Measurements from ENCODE around the gene PPP2R3B. TPM values are rescaled to one million over a fixed set of nuclear protein-coding genes. Genes with fewer than 3 reads are reported as not detected.
"Not testable (repeated sequence)": the region's sequence is repeated elsewhere in the genome, so short reads cannot be mapped to it uniquely, and the experiment has no call there.

Gene PPP2R3B
- total and polyA plus RNA-seq, 7 experiments from 2014 or later: 7.3 to 53.5 (median 30.0) TPM

DNA sequence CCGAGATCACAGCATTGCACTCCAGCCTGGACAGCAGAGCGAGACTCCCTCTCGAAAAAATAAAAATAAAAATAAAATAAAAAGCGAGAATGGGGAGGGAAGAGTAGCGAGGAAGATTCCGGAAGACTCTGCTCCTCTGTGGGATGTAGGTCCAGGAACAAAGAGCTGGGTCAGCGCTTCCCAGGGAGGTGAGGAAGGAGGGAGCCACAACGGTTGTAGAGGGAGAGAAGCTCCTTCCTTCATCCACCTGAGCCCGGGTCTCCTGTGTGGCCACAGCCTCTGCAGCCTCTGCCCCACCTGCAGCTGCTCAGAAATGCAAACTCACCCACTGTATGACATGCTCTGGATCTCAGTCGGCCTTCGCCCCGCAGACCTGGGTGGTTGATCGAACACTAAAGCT lies 3.8 kb upstream of the PPP2R3B start:
- Mint-ChIP-seq H3K9me3 (peaks cover 0 to 7% (median 0%) of the 10 kb centered on the region in 11 donors), H3K27ac (no peak overlapping the region), H3K36me3 (peaks cover 0 to 13% (median 0%) of the 10 kb centered on the region in 5 donors), H3K27me3 (peaks cover 0 to 5% (median 0%) of the 10 kb centered on the region in 5 donors), H3K4me1 (peaks cover 0 to 15% (median 9%) of the 10 kb centered on the region in 7 donors), H3K4me3 (no peak overlapping the region)
- Histone ChIP-seq H3K27ac (ENCODE audit: low read depth, low read length) (no peak overlapping the region), H3K27me3 (ENCODE audit: control insufficient read depth in 2 of 2, insufficient read depth in 2 of 2, low read length in 2 of 2) (no peaks in the 10 kb centered on the region), H3K9me3 (ENCODE audit: control insufficient read depth in 2 of 3, low read length in 3 of 3) (no peaks in the 10 kb centered on the region), H3K36me3 (ENCODE audit: control insufficient read depth in 2 of 3, insufficient read depth in 3 of 3, low read length in 3 of 3) (peaks cover 0 to 3% (median 0%) of the 10 kb centered on the region in 3 experiments), H3K4me3 (ENCODE audit: low read length) (no peak overlapping the region), H3K4me1 (ENCODE audit: control insufficient read depth in 2 of 2, insufficient read depth in 2 of 2, low read length in 2 of 2) (peaks cover 4 to 5% of the 10 kb centered on the region in 2 donors)
- POLR2A ChIA-PET: no interaction called here
- DNase-seq: no peak
- CTCF ChIA-PET: no interaction called here
- intact Hi-C loops (cut with micrococcal nuclease): no loop called here
- ATAC-seq: no peak

- no peaks in the 10 kb centered on the region for H3K9me3 ChIP-seq (ENCODE audit: control insufficient read depth in 2 of 3, low read length in 3 of 3)
- peaks cover 0 to 7% (median 0%) of the 10 kb centered on the region in 11 donors for H3K9me3 Mint-ChIP-seq
- ATAC-seq: no peak
- no peak overlapping the region for H3K27ac ChIP-seq (ENCODE audit: low read depth, low read length)
- H3K4me1 Mint-ChIP-seq: peaks cover 0 to 15% (median 9%) of the 10 kb centered on the region in 7 donors
- ChIA-PET CTCF (no interaction called here), POLR2A (no interaction called here)
- peak overlapping the region in 3 of 10 donors; percentile 23 to 66 (median 36) for H3K4me3 Mint-ChIP-seq
- no peak overlapping the region for H3K4me3 ChIP-seq (ENCODE audit: low read length)
- peaks cover 0 to 3% (median 0%) of the 10 kb centered on the region in 3 experiments for H3K36me3 ChIP-seq (ENCODE audit: control insufficient read depth in 2 of 3, insufficient read depth in 3 of 3, low read length in 3 of 3)
- peaks cover 0 to 5% (median 0%) of the 10 kb centered on the region in 5 donors for H3K27me3 Mint-ChIP-seq
- H3K4me1 ChIP-seq (ENCODE audit: control insufficient read depth in 2 of 2, insufficient read depth in 2 of 2, low read length in 2 of 2): peaks cover 4 to 5% of the 10 kb centered on the region in 2 donors
- no peak overlapping the region for H3K27ac Mint-ChIP-seq
- peaks cover 0 to 13% (median 2%) of the 10 kb centered on the region in 5 donors for H3K36me3 Mint-ChIP-seq
- intact Hi-C loops (cut with micrococcal nuclease): loop anchor here in 1 of 2 donors (5.0 kb wide), 1 partner anchor 1273 kb away; no protein-coding TSS in a partner anchor
- DNase-seq: no peak
- H3K27me3 ChIP-seq (ENCODE audit: control insufficient read depth in 2 of 2, insufficient read depth in 2 of 2, low read length in 2 of 2): no peaks in the 10 kb centered on the region
These were observed 2.3 kb upstream of the PPP2R3B start for GRCh38 chrX:389021-389441.

- intact Hi-C loops (cut with micrococcal nuclease): loop anchor here (1.0 to 5.0 kb wide), 11 partner anchors 13 to 1275 kb away; partner anchors contain the start of genes GTPBP6 (in 2 of the 2) and ASMTL (in 1 of the 2)
- H3K9me3 Mint-ChIP-seq: peaks cover 0 to 7% (median 0%) of the 10 kb centered on the region in 11 donors
- POLR2A ChIA-PET: no interaction called here
- H3K9me3 ChIP-seq (ENCODE audit: control insufficient read depth in 2 of 3, low read length in 3 of 3): no peaks in the 10 kb centered on the region
- peaks cover 0 to 15% (median 9%) of the 10 kb centered on the region in 7 donors for H3K4me1 Mint-ChIP-seq
- H3K27me3 ChIP-seq (ENCODE audit: control insufficient read depth in 2 of 2, insufficient read depth in 2 of 2, low read length in 2 of 2): no peaks in the 10 kb centered on the region
- H3K27me3 Mint-ChIP-seq: peaks cover 0 to 5% (median 0%) of the 10 kb centered on the region in 5 donors
- DNase-seq (no peak), ATAC-seq (no peak)
- peaks cover 0 to 3% (median 0%) of the 10 kb centered on the region in 3 experiments for H3K36me3 ChIP-seq (ENCODE audit: control insufficient read depth in 2 of 3, insufficient read depth in 3 of 3, low read length in 3 of 3)
- H3K27ac Mint-ChIP-seq: peak overlapping the region; percentile 96 to 99 (median 99)
- peak overlapping the region; percentile 99 for H3K4me3 ChIP-seq (ENCODE audit: low read length)
- H3K4me1 ChIP-seq (ENCODE audit: control insufficient read depth in 2 of 2, insufficient read depth in 2 of 2, low read length in 2 of 2): peaks cover 4 to 5% of the 10 kb centered on the region in 2 donors
- CTCF ChIA-PET: no interaction called here
- H3K36me3 Mint-ChIP-seq: peaks cover 0 to 13% (median 2%) of the 10 kb centered on the region in 5 donors
- H3K27ac ChIP-seq (ENCODE audit: low read depth, low read length): peak overlapping the region; percentile 100
- peak overlapping the region; percentile 84 to 96 (median 93) for H3K4me3 Mint-ChIP-seq
These were observed 1.0 kb upstream of the PPP2R3B start for GRCh38 chrX:387729-388128.

GRCh38 chrX:386239-386767 lies 404 bp downstream of the PPP2R3B start:
- Mint-ChIP-seq H3K4me3 (peak overlapping the region; percentile 39 to 96 (median 66)), H3K9me3 (peaks cover 0 to 7% (median 0%) of the 10 kb centered on the region in 11 donors), H3K27me3 (peaks cover 0 to 5% (median 0%) of the 10 kb centered on the region in 5 donors), H3K4me1 (peaks cover 0 to 23% (median 9%) of the 10 kb centered on the region in 7 donors), H3K27ac (peak overlapping the region; percentile 20 to 99 (median 64)), H3K36me3 (peaks cover 0 to 5% (median 2%) of the 10 kb centered on the region in 5 donors)
- Histone ChIP-seq H3K4me1 (ENCODE audit: control insufficient read depth in 2 of 2, insufficient read depth in 2 of 2, low read length in 2 of 2) (peaks cover 4 to 5% of the 10 kb centered on the region in 2 donors), H3K36me3 (ENCODE audit: control insufficient read depth in 2 of 3, insufficient read depth in 3 of 3, low read length in 3 of 3) (peaks cover 0 to 3% (median 0%) of the 10 kb centered on the region in 3 experiments), H3K4me3 (ENCODE audit: low read length) (peak overlapping the region; percentile 99), H3K9me3 (ENCODE audit: control insufficient read depth in 2 of 3, low read length in 3 of 3) (no peaks in the 10 kb centered on the region), H3K27ac (ENCODE audit: low read depth, low read length) (peak overlapping the region; percentile 100), H3K27me3 (ENCODE audit: control insufficient read depth in 2 of 2, insufficient read depth in 2 of 2, low read length in 2 of 2) (no peaks in the 10 kb centered on the region)
- peak in 1 of 9 donors; percentile 57 for DNase-seq
- CTCF ChIA-PET: no interaction called here
- intact Hi-C loops (cut with micrococcal nuclease): loop anchor here (1.0 to 5.0 kb wide), 6 partner anchors 30 to 1276 kb away; partner anchors contain the start of gene ASMTL (in 1 of the 2)
- ATAC-seq: no peak
- POLR2A ChIA-PET: no interaction called here

- peak overlapping the region in 4 of 9 donors; percentile 36 to 72 (median 48) for H3K27ac Mint-ChIP-seq
- POLR2A ChIA-PET; ATAC-seq; H3K4me3 ChIP-seq (ENCODE audit: low read length); H3K27me3 ChIP-seq (ENCODE audit: control insufficient read depth in 2 of 2, insufficient read depth in 2 of 2, low read length in 2 of 2); H3K9me3 Mint-ChIP-seq; DNase-seq; H3K4me1 ChIP-seq (ENCODE audit: control insufficient read depth in 2 of 2, insufficient read depth in 2 of 2, low read length in 2 of 2); H3K27me3 Mint-ChIP-seq; H3K27ac ChIP-seq (ENCODE audit: low read depth, low read length); H3K9me3 ChIP-seq (ENCODE audit: control insufficient read depth in 2 of 3, low read length in 3 of 3); H3K36me3 ChIP-seq (ENCODE audit: control insufficient read depth in 2 of 3, insufficient read depth in 3 of 3, low read length in 3 of 3); CTCF ChIA-PET; H3K36me3 Mint-ChIP-seq: not testable (repeated sequence)
- intact Hi-C loops (cut with micrococcal nuclease): loop anchor here (1.0 to 5.0 kb wide), 6 partner anchors 29 to 1277 kb away; partner anchors contain the start of gene ASMTL (in 1 of the 2)
- H3K4me1 Mint-ChIP-seq: peaks cover 0 to 23% (median 9%) of the 10 kb centered on the region in 7 donors
- peak overlapping the region; percentile 39 to 70 (median 64) for H3K4me3 Mint-ChIP-seq
These were observed 971 bp downstream of the PPP2R3B start for GRCh38 chrX:385736-386135.

GRCh38 chrX:384861-385260 lies 1.8 kb downstream of the PPP2R3B start:
- Mint-ChIP-seq H3K4me3 (peak overlapping the region in 7 of 10 donors; percentile 32 to 63 (median 49)), H3K27me3 (peaks cover 0 to 5% (median 0%) of the 10 kb centered on the region in 5 donors), H3K4me1 (peaks cover 0 to 23% (median 9%) of the 10 kb centered on the region in 7 donors), H3K9me3 (peaks cover 0 to 7% (median 0%) of the 10 kb centered on the region in 11 donors), H3K36me3 (peaks cover 0 to 5% (median 3%) of the 10 kb centered on the region in 5 donors), H3K27ac (peak overlapping the region in 2 of 9 donors; percentile 66 to 73)
- no peaks in the 10 kb centered on the region for H3K27me3 ChIP-seq (ENCODE audit: control insufficient read depth in 2 of 2, insufficient read depth in 2 of 2, low read length in 2 of 2)
- POLR2A ChIA-PET: no interaction called here
- peaks cover 0 to 3% (median 0%) of the 10 kb centered on the region in 3 experiments for H3K36me3 ChIP-seq (ENCODE audit: control insufficient read depth in 2 of 3, insufficient read depth in 3 of 3, low read length in 3 of 3)
- no peak overlapping the region for H3K4me3 ChIP-seq (ENCODE audit: low read length)
- DNase-seq (peak in 1 of 9 donors; percentile 6), ATAC-seq (no peak)
- CTCF ChIA-PET: no interaction called here
- H3K9me3 ChIP-seq (ENCODE audit: control insufficient read depth in 2 of 3, low read length in 3 of 3): no peaks in the 10 kb centered on the region
- peaks cover 4 to 5% of the 10 kb centered on the region in 2 donors for H3K4me1 ChIP-seq (ENCODE audit: control insufficient read depth in 2 of 2, insufficient read depth in 2 of 2, low read length in 2 of 2)
- H3K27ac ChIP-seq (ENCODE audit: low read depth, low read length): no peak overlapping the region
- intact Hi-C loops (cut with micrococcal nuclease): loop anchor here in 1 of 2 donors (5.0 kb wide), 1 partner anchor 1277 kb away; no protein-coding TSS in a partner anchor

Data from naive thymus-derived CD4-positive, alpha-beta T cell (primary cell).